ENCODE measurements around the gene SLC25A41.

The SLC25A41 gene

DNA sequence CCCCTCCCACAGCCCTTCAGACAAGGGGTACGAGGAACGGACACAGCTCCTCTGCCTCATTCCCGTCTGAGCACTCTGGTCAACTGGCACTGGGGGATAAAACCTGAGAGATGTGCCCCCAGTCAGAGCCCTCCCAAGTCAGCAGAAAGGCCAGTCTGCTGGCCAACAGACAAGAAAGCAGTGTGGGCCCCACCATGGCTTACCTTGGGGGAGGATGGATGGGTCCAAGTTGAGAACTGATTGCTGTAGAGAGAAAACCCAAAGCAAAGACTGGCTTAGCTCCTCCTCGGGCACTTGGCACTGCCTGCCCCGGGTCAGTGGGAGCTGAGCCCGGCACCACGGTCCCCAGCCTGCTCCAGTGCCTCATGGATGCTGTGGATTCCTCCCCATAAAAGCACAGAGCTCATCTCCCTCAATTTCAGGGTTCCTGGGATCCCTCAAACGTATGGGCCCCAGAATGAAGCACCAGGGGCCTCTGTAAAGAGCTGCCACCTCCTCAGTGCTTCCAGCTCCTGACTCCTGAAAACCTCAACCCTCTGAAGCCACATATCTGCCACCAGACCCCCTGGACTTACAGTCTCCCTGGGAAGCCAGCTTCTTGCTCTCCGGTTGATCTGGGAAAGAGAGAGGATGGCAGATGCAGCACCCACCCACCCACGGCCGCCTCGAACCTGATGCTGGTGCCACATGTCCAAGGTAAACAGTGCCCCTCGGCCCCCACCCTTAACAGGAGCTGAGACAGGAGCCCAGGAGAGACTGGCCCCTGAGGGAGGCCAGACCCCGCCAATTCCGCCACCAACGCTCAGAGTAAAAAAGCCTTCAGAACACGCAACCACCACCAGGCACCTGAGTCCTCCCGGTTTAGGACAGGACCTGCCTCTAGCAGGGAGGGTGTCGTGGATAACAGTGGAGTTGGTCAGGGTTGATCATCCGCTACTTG lies 12.2 kb downstream of the SLC25A41 start:
- peaks cover 0 to 59% (median 58%) of the 10 kb centered on the region in 5 donors for H3K36me3 ChIP-seq (ENCODE audit: control insufficient read depth in 5 of 5, insufficient read depth in 5 of 5, low read length in 5 of 5)
- H3K4me1 ChIP-seq (ENCODE audit: control insufficient read depth in 5 of 5, insufficient read depth in 5 of 5, low read length in 5 of 5) = peaks cover 2 to 43% (median 29%) of the 10 kb centered on the region in 5 donors

DNA sequence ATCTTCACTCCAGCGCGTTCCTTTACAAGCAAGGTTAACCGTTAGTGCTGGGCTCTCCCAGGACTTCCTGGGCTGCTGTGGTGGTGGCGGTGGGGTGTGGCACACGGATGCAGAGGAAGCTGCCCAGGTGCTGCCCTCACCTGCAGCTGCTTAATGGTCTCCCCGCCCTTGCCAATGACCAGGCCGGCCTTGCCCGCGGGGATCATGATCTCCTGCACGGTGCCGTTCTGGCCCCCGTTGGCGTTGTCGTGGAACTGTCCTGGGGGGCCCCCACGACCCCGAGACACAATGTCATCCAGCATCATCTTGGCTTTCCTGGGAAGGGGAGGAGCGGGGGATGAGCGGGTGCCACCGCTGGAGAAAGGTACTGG lies 15.0 kb downstream of the SLC25A41 start:
- no peaks in the 10 kb centered on the region for H3K9me3 ChIP-seq (ENCODE audit: control insufficient read depth in 5 of 5, low read length in 5 of 5)
- H3K4me3 ChIP-seq (ENCODE audit: low read depth in 1 of 5, low read length in 5 of 5) = no peak overlapping the region
- H3K27ac ChIP-seq (ENCODE audit: low read depth, low read length) = no peak overlapping the region
- H3K27me3 ChIP-seq (ENCODE audit: control insufficient read depth in 5 of 5, insufficient read depth in 4 of 5, low read length in 5 of 5) = no peaks in the 10 kb centered on the region
- peaks cover 0 to 82% (median 79%) of the 10 kb centered on the region in 5 donors for H3K36me3 ChIP-seq (ENCODE audit: control insufficient read depth in 5 of 5, insufficient read depth in 5 of 5, low read length in 5 of 5)
- peaks cover 0 to 33% (median 24%) of the 10 kb centered on the region in 5 donors for H3K4me1 ChIP-seq (ENCODE audit: control insufficient read depth in 5 of 5, insufficient read depth in 5 of 5, low read length in 5 of 5)
- no peak overlapping the region for H3K9ac ChIP-seq (ENCODE audit: low read length in 5 of 5)

More for the DNA sequence above, 12.2 kb downstream of the SLC25A41 start:
- peak overlapping the region in 3 of 5 donors; percentile 9 to 86 (median 57) for H3K9ac ChIP-seq (ENCODE audit: low read length in 5 of 5)
- H3K4me3 ChIP-seq (ENCODE audit: low read depth in 1 of 5, low read length in 5 of 5) = no peak overlapping the region
- H3K27me3 ChIP-seq (ENCODE audit: control insufficient read depth in 5 of 5, insufficient read depth in 4 of 5, low read length in 5 of 5) = no peaks in the 10 kb centered on the region
- no peak overlapping the region for H3K27ac ChIP-seq (ENCODE audit: low read depth, low read length)
- peaks cover 0 to 3% (median 0%) of the 10 kb centered on the region in 5 donors for H3K9me3 ChIP-seq (ENCODE audit: control insufficient read depth in 5 of 5, low read length in 5 of 5)

DNA sequence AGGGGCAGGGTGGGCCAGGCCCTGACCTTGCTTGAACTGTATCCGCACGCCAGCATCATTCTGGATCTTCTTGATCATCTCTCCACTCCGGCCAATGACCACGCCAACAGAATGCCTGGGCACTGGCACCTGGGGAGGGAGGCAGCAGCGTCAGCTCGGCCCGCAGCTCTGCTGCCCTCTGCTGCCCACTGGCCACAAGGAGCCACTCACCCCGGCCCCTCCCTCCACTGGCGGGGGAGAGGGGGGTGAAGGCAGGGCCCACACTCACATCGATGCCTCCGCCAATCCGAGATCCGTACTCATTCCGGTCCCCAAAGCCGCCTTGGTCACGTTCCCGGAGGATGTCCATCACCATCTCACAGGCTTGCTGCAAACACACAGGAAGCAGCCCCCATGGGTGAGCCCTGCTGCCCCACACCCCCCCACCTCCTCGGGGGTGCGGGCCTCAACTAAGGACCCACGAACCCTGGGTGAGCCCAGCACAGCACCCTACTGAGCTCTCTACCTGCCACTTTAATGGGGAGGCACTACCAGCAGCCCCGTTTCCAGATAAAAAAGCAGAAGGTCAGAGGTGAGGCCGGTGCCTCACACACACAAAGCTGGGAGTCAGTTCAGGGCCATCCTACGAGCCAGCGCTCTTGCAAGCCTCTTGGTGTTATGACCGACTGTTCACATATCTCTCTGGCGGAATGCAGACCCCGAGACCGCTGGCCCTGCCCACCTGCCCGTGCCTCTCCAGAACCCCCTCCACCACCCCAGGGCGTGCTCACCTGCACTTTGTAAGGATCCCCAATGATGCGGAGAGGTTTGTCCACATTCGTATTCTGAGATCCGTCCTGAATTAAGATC lies 15.6 kb downstream of the SLC25A41 start:
- Histone ChIP-seq H3K4me1 (ENCODE audit: control insufficient read depth in 5 of 5, insufficient read depth in 5 of 5, low read length in 5 of 5) (peaks cover 0 to 27% (median 18%) of the 10 kb centered on the region in 5 donors), H3K9ac (ENCODE audit: low read length in 5 of 5) (no peak overlapping the region), H3K36me3 (ENCODE audit: control insufficient read depth in 5 of 5, insufficient read depth in 5 of 5, low read length in 5 of 5) (peaks cover 0 to 82% (median 79%) of the 10 kb centered on the region in 5 donors), H3K9me3 (ENCODE audit: control insufficient read depth in 5 of 5, low read length in 5 of 5) (no peaks in the 10 kb centered on the region), H3K27me3 (ENCODE audit: control insufficient read depth in 5 of 5, insufficient read depth in 4 of 5, low read length in 5 of 5) (no peaks in the 10 kb centered on the region), H3K4me3 (ENCODE audit: low read depth in 1 of 5, low read length in 5 of 5) (no peak overlapping the region), H3K27ac (ENCODE audit: low read depth, low read length) (no peak overlapping the region)

DNA sequence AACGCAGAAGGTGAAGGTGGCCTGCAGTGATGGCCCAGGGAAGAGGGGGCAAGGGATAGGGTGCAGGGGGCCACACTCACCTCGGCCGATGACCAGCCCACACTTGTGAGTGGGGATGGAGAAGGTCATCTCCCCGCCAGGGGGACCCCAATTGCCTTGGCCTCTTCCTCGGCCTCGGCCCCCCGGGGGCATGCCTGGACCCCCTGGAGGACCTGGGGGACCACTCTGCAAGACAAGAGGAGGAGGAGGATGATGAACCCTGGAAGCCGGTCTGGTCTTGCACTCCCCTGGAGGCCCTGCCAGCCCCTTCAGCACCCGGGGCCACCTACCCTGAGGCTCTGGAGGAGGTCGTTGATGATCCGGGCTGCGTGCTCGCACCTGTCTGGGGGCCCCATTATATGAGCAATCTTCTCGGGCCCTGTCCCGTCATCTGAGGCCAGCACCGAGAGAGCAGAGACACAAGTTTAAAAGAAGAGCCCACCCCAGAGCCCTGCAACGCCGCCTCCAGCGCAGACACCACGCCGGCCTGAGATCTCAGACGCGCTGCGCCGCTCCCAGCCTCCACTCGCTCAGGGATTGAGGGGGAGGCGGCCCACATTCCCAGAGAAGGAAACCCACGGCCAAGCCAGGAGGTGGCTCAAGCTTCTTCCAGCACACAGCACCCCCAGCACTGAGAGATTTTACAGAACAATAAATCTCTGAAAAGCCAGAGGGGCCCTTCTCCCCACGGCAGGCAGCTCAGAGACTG lies 16.7 kb downstream of the SLC25A41 start:
- Histone ChIP-seq H3K27ac (ENCODE audit: low read depth, low read length) (no peak overlapping the region), H3K36me3 (ENCODE audit: control insufficient read depth in 5 of 5, insufficient read depth in 5 of 5, low read length in 5 of 5) (peaks cover 0 to 78% (median 76%) of the 10 kb centered on the region in 5 donors), H3K4me3 (ENCODE audit: low read depth in 1 of 5, low read length in 5 of 5) (no peak overlapping the region), H3K9ac (ENCODE audit: low read length in 5 of 5) (no peak overlapping the region), H3K9me3 (ENCODE audit: control insufficient read depth in 5 of 5, low read length in 5 of 5) (no peaks in the 10 kb centered on the region), H3K27me3 (ENCODE audit: control insufficient read depth in 5 of 5, insufficient read depth in 4 of 5, low read length in 5 of 5) (no peaks in the 10 kb centered on the region), H3K4me1 (ENCODE audit: control insufficient read depth in 5 of 5, insufficient read depth in 5 of 5, low read length in 5 of 5) (peaks cover 0 to 16% (median 13%) of the 10 kb centered on the region in 5 donors)

GRCh38 chr19:6415591-6416190 lies 17.9 kb downstream of the SLC25A41 start:
- no peak overlapping the region for H3K27ac ChIP-seq (ENCODE audit: low read depth, low read length)
- H3K9me3 ChIP-seq (ENCODE audit: control insufficient read depth in 5 of 5, low read length in 5 of 5) = no peaks in the 10 kb centered on the region
- H3K27me3 ChIP-seq (ENCODE audit: control insufficient read depth in 5 of 5, insufficient read depth in 4 of 5, low read length in 5 of 5) = no peaks in the 10 kb centered on the region
- peaks cover 0 to 66% (median 66%) of the 10 kb centered on the region in 5 donors for H3K36me3 ChIP-seq (ENCODE audit: control insufficient read depth in 5 of 5, insufficient read depth in 5 of 5, low read length in 5 of 5)
- no peak overlapping the region for H3K9ac ChIP-seq (ENCODE audit: low read length in 5 of 5)
- peaks cover 0 to 10% (median 8%) of the 10 kb centered on the region in 5 donors for H3K4me1 ChIP-seq (ENCODE audit: control insufficient read depth in 5 of 5, insufficient read depth in 5 of 5, low read length in 5 of 5)
- no peak overlapping the region for H3K4me3 ChIP-seq (ENCODE audit: low read depth in 1 of 5, low read length in 5 of 5)

DNA sequence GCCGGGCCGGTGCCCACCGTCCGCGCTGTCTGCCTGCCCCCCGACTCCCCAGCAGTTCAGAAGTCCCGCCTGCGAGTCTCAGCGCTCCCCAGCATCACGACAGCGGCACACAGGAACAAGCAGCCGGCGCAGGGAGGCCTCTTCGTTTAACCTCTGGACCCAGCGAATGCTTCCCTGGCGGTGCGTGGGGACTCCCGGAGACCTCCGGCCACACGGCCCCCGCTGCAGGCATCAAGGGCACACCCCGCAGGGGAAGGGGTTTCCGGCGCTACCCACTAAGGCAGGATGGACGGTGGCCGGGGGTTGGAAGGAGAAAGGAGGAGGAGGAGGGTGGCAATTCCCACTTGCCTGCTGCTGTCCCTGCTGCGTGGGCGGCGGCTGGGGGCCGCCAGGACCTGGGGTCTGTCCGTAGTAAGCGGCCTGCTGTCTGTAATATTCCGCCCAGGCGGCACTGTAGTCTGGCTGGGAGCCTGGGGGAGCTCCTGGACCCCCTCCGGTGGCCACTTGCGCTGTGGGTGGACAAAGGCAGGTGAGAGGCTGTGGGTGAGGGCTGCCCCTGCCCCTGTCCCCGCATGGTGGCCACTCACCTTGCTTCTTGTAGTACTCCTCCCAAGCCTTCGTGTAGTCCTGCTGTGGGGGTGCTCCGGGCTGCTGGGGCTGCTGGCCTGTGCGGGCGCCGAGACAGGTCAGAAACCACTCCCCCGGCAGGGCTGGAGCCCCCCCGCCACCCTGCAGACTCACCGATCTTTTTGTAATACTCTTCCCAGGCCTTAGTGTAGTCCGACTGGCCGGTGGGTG lies 18.6 kb downstream of the SLC25A41 start:
- Histone ChIP-seq H3K27ac (ENCODE audit: low read depth, low read length) (no peak overlapping the region), H3K4me3 (ENCODE audit: low read depth in 1 of 5, low read length in 5 of 5) (no peak overlapping the region), H3K36me3 (ENCODE audit: control insufficient read depth in 5 of 5, insufficient read depth in 5 of 5, low read length in 5 of 5) (peaks cover 0 to 59% (median 59%) of the 10 kb centered on the region in 5 donors), H3K4me1 (ENCODE audit: control insufficient read depth in 5 of 5, insufficient read depth in 5 of 5, low read length in 5 of 5) (peaks cover 0 to 10% (median 2%) of the 10 kb centered on the region in 5 donors), H3K27me3 (ENCODE audit: control insufficient read depth in 5 of 5, insufficient read depth in 4 of 5, low read length in 5 of 5) (no peaks in the 10 kb centered on the region), H3K9me3 (ENCODE audit: control insufficient read depth in 5 of 5, low read length in 5 of 5) (no peaks in the 10 kb centered on the region), H3K9ac (ENCODE audit: low read length in 5 of 5) (no peak overlapping the region)

DNA sequence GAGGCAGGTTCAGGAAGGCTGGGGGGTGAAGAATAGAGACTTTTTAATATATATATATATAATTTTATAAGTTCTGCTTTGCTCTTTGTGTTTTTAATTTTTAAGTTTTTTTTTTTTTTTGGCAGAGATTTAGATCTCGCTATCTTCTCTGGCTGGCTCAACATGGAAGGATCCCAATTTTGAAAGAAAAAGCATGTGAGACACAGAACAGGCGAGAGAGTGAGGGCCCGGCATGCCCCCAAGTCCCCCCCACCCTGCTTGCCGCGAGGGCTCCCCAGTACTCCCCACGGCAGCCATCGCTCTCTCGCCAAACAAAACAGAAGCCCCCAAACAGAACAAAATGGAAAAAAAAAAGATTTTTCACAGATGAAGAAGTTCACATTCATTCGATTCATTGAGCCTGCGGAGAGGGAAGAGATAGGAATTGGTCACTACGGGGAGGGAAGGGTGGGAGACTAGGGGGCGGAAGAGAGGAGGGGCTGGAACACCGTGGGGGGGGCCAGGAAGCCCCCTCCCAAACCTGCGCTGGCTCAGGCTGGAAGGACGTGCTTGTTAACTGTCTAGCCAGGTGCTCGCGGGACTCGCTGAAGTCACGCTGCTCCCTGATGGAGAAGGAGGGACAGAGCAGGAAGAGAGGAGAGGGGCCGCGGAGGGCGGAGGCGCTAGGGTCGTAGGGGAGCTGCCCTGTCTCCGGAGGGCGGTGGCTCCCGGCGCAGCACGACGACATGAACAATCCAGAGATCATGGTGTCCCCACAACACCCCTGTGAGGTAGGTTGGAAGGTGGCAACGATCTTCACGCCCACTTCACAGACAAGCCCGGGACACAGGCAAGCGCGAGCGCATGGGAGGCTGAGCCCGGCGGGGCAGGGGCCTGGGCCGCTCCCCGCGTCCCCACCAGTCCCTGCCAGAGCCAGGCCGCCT lies 19.6 kb downstream of the SLC25A41 start:
- Histone ChIP-seq H3K9ac (ENCODE audit: low read length in 5 of 5) (no peak overlapping the region), H3K4me3 (ENCODE audit: low read depth in 1 of 5, low read length in 5 of 5) (no peak overlapping the region), H3K4me1 (ENCODE audit: control insufficient read depth in 5 of 5, insufficient read depth in 5 of 5, low read length in 5 of 5) (peaks cover 0 to 10% (median 0%) of the 10 kb centered on the region in 5 donors), H3K36me3 (ENCODE audit: control insufficient read depth in 5 of 5, insufficient read depth in 5 of 5, low read length in 5 of 5) (peaks cover 0 to 49% (median 49%) of the 10 kb centered on the region in 5 donors), H3K27me3 (ENCODE audit: control insufficient read depth in 5 of 5, insufficient read depth in 4 of 5, low read length in 5 of 5) (no peaks in the 10 kb centered on the region), H3K27ac (ENCODE audit: low read depth, low read length) (no peak overlapping the region), H3K9me3 (ENCODE audit: control insufficient read depth in 5 of 5, low read length in 5 of 5) (no peaks in the 10 kb centered on the region)

- peaks cover 0 to 10% (median 0%) of the 10 kb centered on the region in 5 donors for H3K4me1 ChIP-seq (ENCODE audit: control insufficient read depth in 5 of 5, insufficient read depth in 5 of 5, low read length in 5 of 5)
- H3K9ac ChIP-seq (ENCODE audit: low read length in 5 of 5) = no peak overlapping the region
- peaks cover 0 to 42% (median 42%) of the 10 kb centered on the region in 5 donors for H3K36me3 ChIP-seq (ENCODE audit: control insufficient read depth in 5 of 5, insufficient read depth in 5 of 5, low read length in 5 of 5)
- H3K27ac ChIP-seq (ENCODE audit: low read depth, low read length) = no peak overlapping the region
- no peaks in the 10 kb centered on the region for H3K27me3 ChIP-seq (ENCODE audit: control insufficient read depth in 5 of 5, insufficient read depth in 4 of 5, low read length in 5 of 5)
- no peak overlapping the region for H3K4me3 ChIP-seq (ENCODE audit: low read depth in 1 of 5, low read length in 5 of 5)
- no peaks in the 10 kb centered on the region for H3K9me3 ChIP-seq (ENCODE audit: control insufficient read depth in 5 of 5, low read length in 5 of 5)
These were observed 20.3 kb downstream of the SLC25A41 start for GRCh38 chr19:6413291-6413690.
